Large intestine (tissue), 3 donors: ENCODE measurements around the gene CHEK1. TPM values are rescaled to one million over a fixed set of nuclear protein-coding genes. Genes with fewer than 3 reads are reported as not detected.
"Not testable (repeated sequence)": the region's sequence is repeated elsewhere in the genome, so short reads cannot be mapped to it uniquely, and the experiment has no call there.

Experiments
- DNase-seq, 2 donors: peaks; one replicate each; pipeline versions ENCODE4 v3.0.0 to v3.0.0-alpha.2; 2013
- H3K27ac ChIP-seq: one replicate; pipeline ENCODE4 v1.5.1; 2013; ENCODE audit warnings: low read length
- H3K27me3 ChIP-seq: 2 replicates; pipeline ENCODE4 v1.6.1; 2013; ENCODE audit warnings: low read length; ENCODE audit not compliant: control insufficient read depth, insufficient read depth
- H3K36me3 ChIP-seq: 2 replicates; pipeline ENCODE4 v1.6.1; 2013; ENCODE audit warnings: low read length; ENCODE audit not compliant: control insufficient read depth, insufficient read depth
- H3K4me1 ChIP-seq: one replicate; pipeline ENCODE4 v1.6.1; 2013; ENCODE audit warnings: low read length; ENCODE audit not compliant: control insufficient read depth, insufficient read depth
- H3K4me3 ChIP-seq: one replicate; pipeline ENCODE4 v1.5.1; 2013; ENCODE audit warnings: low read length
- H3K9me3 ChIP-seq: one replicate; pipeline ENCODE4 v1.6.1; 2013; ENCODE audit warnings: mild to moderate bottlenecking, low read depth, low read length, moderate library complexity; ENCODE audit not compliant: control insufficient read depth
- WGBS: methylation state at CpG from one replicate; pipeline ENCODE4 v1.1.5; 2013; ENCODE audit warnings: low lambda C conversion rate; ENCODE audit not compliant: insufficient coverage; 5-methylcytosine and 5-hydroxymethylcytosine counted together
- polyA plus RNA-seq: library from polyadenylated mRNA; unstranded; fragments of 120-200 nt; gene quantifications from one replicate; pipeline ENCODE4 v1.2.1, GENCODE V29; 2013

CHEK1 gene
- polyA plus RNA-seq, 1 donor, result 21.5 TPM

DNA sequence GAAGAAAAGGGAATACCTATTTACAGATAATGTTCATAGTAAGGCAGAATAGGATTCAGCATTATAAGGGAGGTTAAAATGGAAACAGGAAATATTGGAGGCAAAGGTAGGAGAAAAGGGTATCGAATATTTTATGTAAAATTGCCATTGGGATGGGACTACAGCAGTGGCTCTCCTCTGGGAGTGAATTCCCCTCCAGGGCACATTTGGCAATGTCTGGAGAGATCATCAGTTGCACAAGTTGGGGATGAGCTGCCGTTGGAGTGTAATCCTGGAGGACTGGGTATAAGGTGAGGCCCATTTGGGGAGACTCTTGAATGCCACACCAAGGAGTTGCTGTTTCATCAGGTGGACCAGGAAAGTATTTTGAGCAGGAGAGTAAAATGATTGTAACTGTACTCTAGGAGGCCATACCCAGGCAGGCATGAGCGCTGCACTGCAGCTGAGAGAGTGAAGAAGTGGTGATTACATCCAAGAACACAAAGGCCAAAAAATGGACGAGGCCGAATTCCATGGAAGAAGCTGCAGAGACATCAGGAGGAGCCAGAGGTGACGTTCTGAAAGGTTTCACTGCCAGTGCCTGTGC is 64.4 kb downstream of the CHEK1 start:
- Histone ChIP-seq H3K4me1 (no peaks in the 10 kb centered on the region), H3K36me3 (no peaks in the 10 kb centered on the region), H3K27me3 (no peaks in the 10 kb centered on the region), H3K9me3 (no peaks in the 10 kb centered on the region), H3K27ac (no peak overlapping the region), H3K4me3 (no peak overlapping the region)
- no peak for DNase-seq
- 93% methylated on average over 3 of the region's 6 CpGs for WGBS

DNA sequence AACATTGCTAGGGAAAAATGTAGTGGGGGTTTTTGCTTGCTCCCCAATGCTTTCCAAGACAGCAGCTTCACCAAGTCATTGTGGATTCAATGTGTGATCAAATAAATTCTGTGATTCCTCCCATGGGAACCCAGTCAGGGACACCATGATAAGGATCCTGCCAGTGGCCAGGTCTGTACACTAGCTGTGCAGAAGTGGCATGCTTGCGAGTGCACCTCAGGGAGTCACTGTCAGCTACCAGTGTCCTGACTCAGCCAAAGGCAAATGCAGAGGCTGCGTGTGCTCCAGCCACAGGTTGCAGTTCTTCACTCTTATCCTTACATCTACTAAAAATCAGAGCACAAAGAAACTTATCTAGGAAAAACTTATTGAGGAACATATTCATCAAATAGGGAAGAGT is 65.0 kb downstream of the CHEK1 start:
- no peaks in the 10 kb centered on the region for H3K9me3 ChIP-seq
- H3K4me3 ChIP-seq, result no peak overlapping the region
- no peak overlapping the region for H3K27ac ChIP-seq
- H3K27me3 ChIP-seq, result no peaks in the 10 kb centered on the region
- no peak for DNase-seq
- no CpG with 5 or more reads among the region's 2 CpGs for WGBS
- no peaks in the 10 kb centered on the region for H3K4me1 ChIP-seq
- H3K36me3 ChIP-seq, result no peaks in the 10 kb centered on the region

DNA sequence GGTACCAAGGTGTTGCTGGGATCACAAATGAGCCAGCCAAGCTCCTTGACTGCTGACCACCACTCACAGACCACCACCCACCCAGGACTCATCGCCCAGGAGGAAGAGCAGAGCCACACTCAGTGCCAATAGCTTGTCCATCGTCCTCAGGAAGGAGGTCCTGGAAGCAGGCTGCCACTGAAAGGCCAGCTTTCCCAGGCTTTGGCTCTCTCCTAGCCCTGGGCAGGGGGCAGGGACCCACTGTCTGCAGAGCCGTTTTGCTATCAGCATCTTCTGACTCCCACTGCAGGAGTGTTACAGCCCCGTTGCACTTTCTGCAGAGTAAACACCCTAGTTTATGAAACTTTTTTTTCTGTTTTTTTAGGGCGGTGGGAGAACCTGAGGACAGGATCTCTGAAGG is 67.9 kb downstream of the CHEK1 start:
- no CpG with 5 or more reads among the region's 5 CpGs for WGBS
- Histone ChIP-seq H3K4me3 (no peak overlapping the region), H3K36me3 (no peaks in the 10 kb centered on the region), H3K27ac (no peak overlapping the region), H3K9me3 (no peaks in the 10 kb centered on the region), H3K4me1 (no peaks in the 10 kb centered on the region), H3K27me3 (no peaks in the 10 kb centered on the region)
- no peak for DNase-seq

DNA sequence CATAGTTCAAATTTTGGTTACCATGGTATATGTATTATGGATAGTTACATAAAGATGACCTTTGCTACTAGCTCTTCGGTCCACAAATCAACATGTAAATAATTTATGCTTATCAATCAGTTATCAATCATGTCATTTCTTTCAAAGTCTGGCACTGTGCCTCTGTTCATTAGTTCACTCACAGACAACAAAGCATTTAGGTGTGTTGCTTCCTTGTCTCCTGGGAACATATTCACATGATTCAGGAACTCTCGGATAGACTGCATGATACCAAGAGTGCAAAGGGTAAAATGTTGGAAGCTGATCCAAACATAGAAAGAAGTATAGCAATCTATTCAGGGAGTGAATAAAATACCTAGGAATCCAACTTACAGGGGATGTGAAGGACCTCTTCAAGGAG is 70.0 kb downstream of the CHEK1 start:
- H3K9me3 ChIP-seq, result no peaks in the 10 kb centered on the region
- no peaks in the 10 kb centered on the region for H3K4me1 ChIP-seq
- H3K27me3 ChIP-seq, result peaks cover 4% of the 10 kb centered on the region
- WGBS, result 20% methylated on average over 1 of the region's 2 CpGs
- no peak overlapping the region for H3K4me3 ChIP-seq
- H3K27ac ChIP-seq, result no peak overlapping the region
- peak; percentile 9 to 42 for DNase-seq
- H3K36me3 ChIP-seq, result no peaks in the 10 kb centered on the region

DNA sequence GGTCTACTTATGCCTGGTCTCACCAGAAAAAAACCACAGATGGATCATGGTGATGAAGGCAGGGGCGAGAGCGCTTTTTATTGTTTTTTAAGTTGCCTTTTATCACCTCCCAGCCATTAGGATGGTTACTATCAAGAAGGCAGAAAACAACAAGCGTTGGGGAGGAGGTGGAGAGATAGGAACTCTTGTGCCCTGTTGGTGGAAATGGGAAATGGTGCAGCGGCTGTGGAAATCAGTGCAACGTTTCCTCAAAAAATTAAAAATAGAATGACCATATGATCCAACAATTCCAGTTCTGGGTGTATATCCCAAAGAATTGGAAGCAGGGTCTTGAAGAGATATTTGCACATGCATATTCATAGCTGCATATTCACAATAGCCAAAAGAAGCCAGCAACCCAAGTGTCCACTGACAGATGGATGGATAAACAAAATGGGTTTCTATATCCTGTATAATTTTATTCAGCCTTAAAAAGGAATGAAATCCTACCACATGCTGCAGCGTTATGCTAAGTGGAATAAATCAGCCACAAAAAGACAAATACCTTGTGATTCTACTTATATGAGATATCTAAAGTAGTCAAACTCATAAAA is 76.2 kb downstream of the CHEK1 start:
- no peaks in the 10 kb centered on the region for H3K4me1 ChIP-seq
- H3K27me3 ChIP-seq, result peaks cover 4% of the 10 kb centered on the region
- no peak overlapping the region for H3K27ac ChIP-seq
- WGBS, result 100% methylated on average over 2 of the region's 6 CpGs
- H3K4me3 ChIP-seq, result no peak overlapping the region
- no peaks in the 10 kb centered on the region for H3K9me3 ChIP-seq
- H3K36me3 ChIP-seq, result no peaks in the 10 kb centered on the region
- DNase-seq, result no peak

DNA sequence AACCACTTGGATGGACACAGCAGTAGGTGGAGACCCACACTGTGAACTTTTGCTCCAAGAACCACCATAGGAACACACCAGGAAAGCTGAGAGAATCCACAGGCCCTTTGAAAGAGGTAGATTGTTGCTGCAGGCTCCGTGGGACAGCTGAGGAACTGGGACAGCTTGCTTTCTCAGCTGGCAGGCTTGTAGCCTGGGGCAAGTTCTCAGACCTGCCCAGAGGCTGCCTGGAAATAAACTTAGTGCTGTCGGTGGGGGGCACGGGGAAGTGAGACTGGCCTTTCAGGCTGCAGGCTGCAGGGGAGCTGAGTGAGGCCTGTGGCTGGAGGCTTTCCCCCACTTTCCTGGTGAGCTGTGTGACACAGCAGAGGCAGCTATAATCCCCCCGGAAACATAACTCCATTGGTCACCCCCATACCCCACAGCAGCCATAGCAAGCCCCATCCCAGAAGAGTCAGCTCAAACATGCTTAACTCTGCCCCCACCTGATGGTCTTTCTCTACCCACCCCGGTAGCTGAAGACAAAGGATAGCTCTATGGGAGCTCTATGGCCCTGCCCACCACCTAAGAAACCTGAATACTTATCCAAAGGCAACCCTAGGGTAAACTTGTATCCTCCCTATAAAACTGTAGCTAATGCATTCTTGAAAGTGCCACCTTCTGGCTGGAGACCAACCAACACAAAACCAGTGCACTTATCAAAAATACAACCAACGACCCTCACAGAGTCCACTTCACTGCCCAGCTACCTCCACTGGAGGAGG is 77.1 kb downstream of the CHEK1 start:
- no peaks in the 10 kb centered on the region for H3K36me3 ChIP-seq
- no peak for DNase-seq

DNA sequence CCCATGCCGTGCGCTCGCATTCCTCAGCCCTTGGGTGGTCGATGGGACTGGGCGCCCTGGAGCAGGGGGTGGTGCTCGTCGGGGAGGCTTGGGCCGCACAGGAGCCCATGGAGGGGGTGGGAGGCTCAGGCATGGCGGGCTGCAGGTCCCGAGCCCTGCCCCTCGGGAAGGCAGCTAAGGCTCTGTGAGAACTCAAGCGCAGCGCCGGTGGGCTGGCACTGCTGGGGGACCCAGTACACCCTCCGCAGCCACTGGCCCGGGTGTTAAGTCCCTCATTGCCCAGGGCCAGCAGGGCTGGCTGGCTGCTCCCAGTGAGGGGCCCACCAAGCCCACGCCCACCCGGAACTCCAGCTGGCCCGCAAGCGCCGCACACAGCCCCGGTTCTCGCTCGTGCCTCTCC is 79.7 kb downstream of the CHEK1 start:
- not testable (repeated sequence) for H3K36me3 ChIP-seq, H3K27ac ChIP-seq, H3K4me3 ChIP-seq, DNase-seq, H3K27me3 ChIP-seq, H3K9me3 ChIP-seq, H3K4me1 ChIP-seq
- WGBS, result no CpG with 5 or more reads among the region's 24 CpGs

More for the DNA sequence above, 77.1 kb downstream of the CHEK1 start:
- H3K27ac ChIP-seq, result no peak overlapping the region
- H3K4me1 ChIP-seq, result no peaks in the 10 kb centered on the region
- 20% methylated on average over 1 of the region's 6 CpGs for WGBS
- peaks cover 4% of the 10 kb centered on the region for H3K27me3 ChIP-seq
- H3K9me3 ChIP-seq, result no peaks in the 10 kb centered on the region
- H3K4me3 ChIP-seq, result no peak overlapping the region

DNA sequence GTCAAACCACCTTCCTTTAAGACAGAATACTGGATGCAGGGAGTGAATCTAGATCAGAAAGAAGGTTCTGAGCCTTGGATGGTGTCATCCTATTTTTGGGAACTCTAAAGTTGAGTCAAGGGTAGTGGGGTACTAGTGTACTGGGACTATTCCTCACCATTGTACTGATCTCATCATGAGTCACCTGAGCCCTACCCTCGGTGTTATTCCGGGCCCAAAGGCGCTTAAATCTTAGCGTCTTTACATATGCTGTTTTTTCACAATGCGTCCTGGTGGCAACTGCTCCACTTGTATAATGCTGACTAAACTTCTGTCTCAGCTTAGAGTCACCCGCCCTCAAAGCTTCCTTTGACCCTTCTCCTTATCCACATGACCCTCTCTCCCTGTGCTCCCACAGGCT is 95.8 kb downstream of the CHEK1 start:
- H3K9me3 ChIP-seq, result no peaks in the 10 kb centered on the region
- no peak for DNase-seq
- H3K36me3 ChIP-seq, result no peaks in the 10 kb centered on the region
- no peak overlapping the region for H3K4me3 ChIP-seq
- H3K27me3 ChIP-seq, result no peaks in the 10 kb centered on the region
- 89% methylated on average over 4 of the region's 6 CpGs for WGBS
- H3K27ac ChIP-seq, result no peak overlapping the region
- no peaks in the 10 kb centered on the region for H3K4me1 ChIP-seq

DNA sequence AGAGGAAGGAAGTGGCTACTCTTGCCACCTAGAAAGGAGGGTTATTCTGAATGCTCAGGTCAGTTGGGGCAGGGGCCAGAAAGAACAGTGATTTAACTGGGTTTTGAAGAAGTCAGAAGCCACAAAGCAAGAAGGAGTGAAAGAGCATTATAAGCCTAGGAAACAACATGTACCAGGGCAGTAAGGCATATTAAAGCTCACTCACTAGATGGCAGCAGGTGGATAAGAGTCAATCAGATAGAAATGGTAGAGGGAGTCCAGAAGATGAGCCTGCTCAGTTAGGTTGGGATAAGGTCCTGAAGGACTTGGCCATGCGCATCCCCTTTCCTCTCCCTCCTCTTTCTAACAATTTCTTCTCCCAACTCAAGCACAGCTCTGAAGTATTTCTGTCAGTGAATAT is 99.2 kb downstream of the CHEK1 start:
- no peaks in the 10 kb centered on the region for H3K36me3 ChIP-seq
- no peaks in the 10 kb centered on the region for H3K4me1 ChIP-seq
- peak in 1 of 2 donors; percentile 2 for DNase-seq
- H3K4me3 ChIP-seq, result no peak overlapping the region
- no peaks in the 10 kb centered on the region for H3K27me3 ChIP-seq
- no peak overlapping the region for H3K27ac ChIP-seq
- no peaks in the 10 kb centered on the region for H3K9me3 ChIP-seq
- WGBS, result no CpG with 5 or more reads among the region's 1 CpG
